Measurements from ENCODE around the gene TNFSF12. TPM values are rescaled to one million over a fixed set of nuclear protein-coding genes. Genes with fewer than 3 reads are reported as not detected.

The TNFSF12 gene
- total RNA-seq, 2 experiments from 2014 or later, result not detected

Small RNA genes within 50 kb of the gene (small RNA-seq; reads per million reads assigned to genes)
- gene CD68 (not detected), gene RF00019 (not detected), gene SNORA48 (not detected), gene SNORD10 (not detected)

Other genes starting within 250 kb of the TNFSF12 start
Only the 30 nearest of the 32 such genes appear.
- gene NEURL4, start 219.7 kb upstream of the TNFSF12 start, total RNA-seq (2014; rRNA removed; shearing (Covaris generic)), result 30.2 and 34.7 TPM in 2 replicates
- gene NEURL4, start 219.7 kb upstream of the TNFSF12 start, total RNA-seq (2022), result 50.2 and 66.8 TPM in 2 replicates
- 113 and 117 TPM in 2 replicates for gene ACAP1, start 212.5 kb upstream of the TNFSF12 start, total RNA-seq (2014; rRNA removed; shearing (Covaris generic))
- 256 and 259 TPM in 2 replicates for gene ACAP1, start 212.5 kb upstream of the TNFSF12 start, total RNA-seq (2022)
- 4.1 and 6.0 TPM in 2 replicates for gene KCTD11, start 196.9 kb upstream of the TNFSF12 start, total RNA-seq (2014; rRNA removed; shearing (Covaris generic))
- 7.6 and 8.6 TPM in 2 replicates for gene KCTD11, start 196.9 kb upstream of the TNFSF12 start, total RNA-seq (2022)
- not detected in 2 replicates for gene TMEM95, start 193.9 kb upstream of the TNFSF12 start, total RNA-seq (2014; rRNA removed; shearing (Covaris generic))
- gene TMEM95, start 193.9 kb upstream of the TNFSF12 start, total RNA-seq (2022), result 0.31 TPM in 1 of 2 replicates, not detected in the other
- 2.9 and 5.0 TPM in 2 replicates for gene TNK1, start 168.0 kb upstream of the TNFSF12 start, total RNA-seq (2014; rRNA removed; shearing (Covaris generic))
- gene TNK1, start 168.0 kb upstream of the TNFSF12 start, total RNA-seq (2022), result 4.8 and 6.4 TPM in 2 replicates
- gene PLSCR3, start 154.5 kb upstream of the TNFSF12 start, total RNA-seq (2014; rRNA removed; shearing (Covaris generic)), result 8.9 and 15.3 TPM in 2 replicates
- gene PLSCR3, start 154.5 kb upstream of the TNFSF12 start, total RNA-seq (2022), result 23.1 and 27.6 TPM in 2 replicates
- 108 and 165 TPM in 2 replicates for gene TMEM256, start 145.0 kb upstream of the TNFSF12 start, total RNA-seq (2014; rRNA removed; shearing (Covaris generic))
- 96.6 and 107 TPM in 2 replicates for gene TMEM256, start 145.0 kb upstream of the TNFSF12 start, total RNA-seq (2022)
- gene NLGN2, start 141.2 kb upstream of the TNFSF12 start, total RNA-seq (2014; rRNA removed; shearing (Covaris generic)), result 0.06 TPM in 1 of 2 replicates, not detected in the other
- gene NLGN2, start 141.2 kb upstream of the TNFSF12 start, total RNA-seq (2022), result 1.2 TPM in 1 of 2 replicates, not detected in the other
- not detected in 2 replicates for gene SPEM1, start 128.7 kb upstream of the TNFSF12 start, total RNA-seq (2014; rRNA removed; shearing (Covaris generic))
- gene SPEM1, start 128.7 kb upstream of the TNFSF12 start, total RNA-seq (2022), result not detected in 2 replicates
- not detected in 2 replicates for gene SPEM2, start 123.4 kb upstream of the TNFSF12 start, total RNA-seq (2014; rRNA removed; shearing (Covaris generic))
- not detected in 2 replicates for gene SPEM2, start 123.4 kb upstream of the TNFSF12 start, total RNA-seq (2022)
- gene SPEM3, start 120.2 kb upstream of the TNFSF12 start, total RNA-seq (2014; rRNA removed; shearing (Covaris generic)), result not detected in 2 replicates
- not detected in 2 replicates for gene SPEM3, start 120.2 kb upstream of the TNFSF12 start, total RNA-seq (2022)
- 13.4 and 15.6 TPM in 2 replicates for gene TMEM102, start 113.6 kb upstream of the TNFSF12 start, total RNA-seq (2014; rRNA removed; shearing (Covaris generic))
- gene TMEM102, start 113.6 kb upstream of the TNFSF12 start, total RNA-seq (2022), result 16.6 and 18.9 TPM in 2 replicates
- gene FGF11, start 109.5 kb upstream of the TNFSF12 start, total RNA-seq (2014; rRNA removed; shearing (Covaris generic)), result 1.3 and 2.8 TPM in 2 replicates
- 9.9 and 11.0 TPM in 2 replicates for gene FGF11, start 109.5 kb upstream of the TNFSF12 start, total RNA-seq (2022)
- gene CHRNB1, start 104.0 kb upstream of the TNFSF12 start, total RNA-seq (2014; rRNA removed; shearing (Covaris generic)), result 12.7 and 13.2 TPM in 2 replicates
- gene CHRNB1, start 104.0 kb upstream of the TNFSF12 start, total RNA-seq (2022), result 13.4 and 15.6 TPM in 2 replicates
- gene ZBTB4, start 69.4 kb upstream of the TNFSF12 start, total RNA-seq (2014; rRNA removed; shearing (Covaris generic)), result 3.4 and 3.5 TPM in 2 replicates
- gene ZBTB4, start 69.4 kb upstream of the TNFSF12 start, total RNA-seq (2022), result 3.9 and 4.6 TPM in 2 replicates
- gene SLC35G6, start 67.6 kb upstream of the TNFSF12 start, total RNA-seq (2014; rRNA removed; shearing (Covaris generic)), result not detected in 2 replicates
- gene SLC35G6, start 67.6 kb upstream of the TNFSF12 start, total RNA-seq (2022), result not detected in 2 replicates
- 76.6 and 84.2 TPM in 2 replicates for gene POLR2A, start 64.7 kb upstream of the TNFSF12 start, total RNA-seq (2014; rRNA removed; shearing (Covaris generic))
- gene POLR2A, start 64.7 kb upstream of the TNFSF12 start, total RNA-seq (2022), result 218 and 264 TPM in 2 replicates
- gene TNFSF13, start 9.7 kb downstream of the TNFSF12 start, total RNA-seq (2014; rRNA removed; shearing (Covaris generic)), result 0.49 and 0.98 TPM in 2 replicates
- gene TNFSF13, start 9.7 kb downstream of the TNFSF12 start, total RNA-seq (2022), result 4.8 and 6.0 TPM in 2 replicates
- 100 and 102 TPM in 2 replicates for gene SENP3, start 12.9 kb downstream of the TNFSF12 start, total RNA-seq (2014; rRNA removed; shearing (Covaris generic))
- 62.4 and 77.6 TPM in 2 replicates for gene SENP3, start 12.9 kb downstream of the TNFSF12 start, total RNA-seq (2022)
- 0.10 and 0.54 TPM in 2 replicates for gene CD68, start 30.6 kb downstream of the TNFSF12 start, total RNA-seq (2014; rRNA removed; shearing (Covaris generic))
- 0.44 and 0.72 TPM in 2 replicates for gene CD68, start 30.6 kb downstream of the TNFSF12 start, total RNA-seq (2022)
- 30.4 and 34.5 TPM in 2 replicates for gene MPDU1, start 34.8 kb downstream of the TNFSF12 start, total RNA-seq (2014; rRNA removed; shearing (Covaris generic))
- gene MPDU1, start 34.8 kb downstream of the TNFSF12 start, total RNA-seq (2022), result 21.3 and 26.1 TPM in 2 replicates
- 0.23 and 1.6 TPM in 2 replicates for gene SOX15, start 41.0 kb downstream of the TNFSF12 start, total RNA-seq (2014; rRNA removed; shearing (Covaris generic))
- gene SOX15, start 41.0 kb downstream of the TNFSF12 start, total RNA-seq (2022), result 0.57 and 0.84 TPM in 2 replicates
- gene FXR2, start 65.8 kb downstream of the TNFSF12 start, total RNA-seq (2014; rRNA removed; shearing (Covaris generic)), result 24.6 and 32.4 TPM in 2 replicates
- gene FXR2, start 65.8 kb downstream of the TNFSF12 start, total RNA-seq (2022), result 32.1 and 41.4 TPM in 2 replicates
- 16.0 and 16.9 TPM in 2 replicates for gene SAT2, start 78.8 kb downstream of the TNFSF12 start, total RNA-seq (2014; rRNA removed; shearing (Covaris generic))
- gene SAT2, start 78.8 kb downstream of the TNFSF12 start, total RNA-seq (2022), result 37.3 and 41.1 TPM in 2 replicates
- not detected in 2 replicates for gene SHBG, start 81.1 kb downstream of the TNFSF12 start, total RNA-seq (2014; rRNA removed; shearing (Covaris generic))
- gene SHBG, start 81.1 kb downstream of the TNFSF12 start, total RNA-seq (2022), result 0.50 and 0.53 TPM in 2 replicates
- gene ATP1B2, start 101.9 kb downstream of the TNFSF12 start, total RNA-seq (2014; rRNA removed; shearing (Covaris generic)), result not detected in 2 replicates
- gene ATP1B2, start 101.9 kb downstream of the TNFSF12 start, total RNA-seq (2022), result not detected in 2 replicates
- gene TP53, start 138.4 kb downstream of the TNFSF12 start, total RNA-seq (2014; rRNA removed; shearing (Covaris generic)), result 52.9 and 69.2 TPM in 2 replicates
- gene TP53, start 138.4 kb downstream of the TNFSF12 start, total RNA-seq (2022), result 172 and 195 TPM in 2 replicates
- gene WRAP53, start 139.4 kb downstream of the TNFSF12 start, total RNA-seq (2014; rRNA removed; shearing (Covaris generic)), result 30.7 and 39.3 TPM in 2 replicates
- 24.8 and 27.4 TPM in 2 replicates for gene WRAP53, start 139.4 kb downstream of the TNFSF12 start, total RNA-seq (2022)
- not detected in 2 replicates for gene EFNB3, start 156.1 kb downstream of the TNFSF12 start, total RNA-seq (2014; rRNA removed; shearing (Covaris generic))
- gene EFNB3, start 156.1 kb downstream of the TNFSF12 start, total RNA-seq (2022), result 0.11 and 0.15 TPM in 2 replicates
- gene DNAH2, start 168.7 kb downstream of the TNFSF12 start, total RNA-seq (2014; rRNA removed; shearing (Covaris generic)), result 0.05 TPM in 1 of 2 replicates, not detected in the other
- gene DNAH2, start 168.7 kb downstream of the TNFSF12 start, total RNA-seq (2022), result not detected in 2 replicates